Vagina (tissue), 2 donors: ENCODE results near the gene DTX1.

Experiments
- CTCF ChIP-seq, 3 experiments: fragments of 450-650 bp in 2 of 3; fragments of 200-600 bp in 1 of 3; sonication (generic) in 1 of 3; IDR thresholded peaks; one replicate each; pipeline ENCODE4 v1.5.1; 2017 to 2019; ENCODE audit warnings: antibody characterized with exemption in 3 of 3, mild to moderate bottlenecking in 2 of 3, moderate library complexity in 2 of 3
- POLR2A ChIP-seq, 2 donors: fragments of 450-650 bp; IDR thresholded peaks; one replicate each; pipeline ENCODE4 v1.6.1; 2017; ENCODE audit warnings: antibody characterized with exemption in 2 of 2, mild to moderate bottlenecking in 2 of 2, moderate library complexity in 2 of 2
- POLR2AphosphoS5 ChIP-seq, 2 donors: sonication (generic); formaldehyde crosslinking; IDR thresholded peaks; one replicate each; pipeline ENCODE4 v1.9.0; 2017; ENCODE audit warnings: antibody characterized with exemption in 2 of 2, mild to moderate bottlenecking in 2 of 2, low read depth in 1 of 2; ENCODE audit not compliant: insufficient read depth in 1 of 2

GRCh38 chr12:113103756-113104450 lies 47.4 kb downstream of the DTX1 start:
- TF ChIP-seq POLR2AphosphoS5 (IDR thresholded peaks at IDR 0.05; ENCODE audit: insufficient read depth in 1 of 2, low read depth in 1 of 2) (no peak), CTCF (IDR thresholded peaks at IDR 0.05) (no peak), POLR2A (IDR thresholded peaks at IDR 0.05) (no peak)
